Glutamatergic neuron (in vitro differentiated cells): Measurements from ENCODE around the gene ACAP2. TPM values are rescaled to one million over a fixed set of nuclear protein-coding genes. Genes with fewer than 3 reads are reported as not detected.

ENCODE experiments used
- DNase-seq: peaks from one replicate; pipeline ENCODE4 v3.0.0; 2022
- H3K27ac Mint-ChIP-seq: one replicate; pipeline ENCODE4 v1.8.0; 2020; ENCODE audit warnings: mild to moderate bottlenecking, mixed read lengths, inconsistent platforms; ENCODE audit not compliant: unreplicated experiment
- H3K27me3 Mint-ChIP-seq: one replicate; pipeline ENCODE4 v1.8.0; 2020; ENCODE audit warnings: mild to moderate bottlenecking, moderate library complexity, mixed read lengths, inconsistent platforms; ENCODE audit not compliant: unreplicated experiment
- H3K36me3 Mint-ChIP-seq: one replicate; pipeline ENCODE4 v1.8.0; 2020; ENCODE audit warnings: mild to moderate bottlenecking, mixed read lengths, inconsistent platforms; ENCODE audit not compliant: unreplicated experiment
- H3K4me1 Mint-ChIP-seq: one replicate; pipeline ENCODE4 v1.8.0; 2020; ENCODE audit warnings: mild to moderate bottlenecking, low read depth, mixed read lengths, inconsistent platforms; ENCODE audit not compliant: unreplicated experiment
- H3K4me3 Mint-ChIP-seq: one replicate; pipeline ENCODE4 v1.8.0; 2020; ENCODE audit warnings: mild to moderate bottlenecking, mixed read lengths, inconsistent platforms; ENCODE audit not compliant: unreplicated experiment
- H3K9me3 Mint-ChIP-seq: one replicate; pipeline ENCODE4 v1.8.0; 2020; ENCODE audit warnings: mild to moderate bottlenecking, moderate library complexity, mixed read lengths, inconsistent platforms; ENCODE audit not compliant: unreplicated experiment
- total RNA-seq: library from RNA; stranded (reverse); fragmentation: NEBNext Ultra II Directional; extraction: Animal tissue kit (Norgen Biotek cat#: 25700); gene quantifications from one replicate; pipeline ENCODE4 v1.2.1, GENCODE V29; 2021; ENCODE audit not compliant: unreplicated experiment
- TF ChIP-seq, protein P1 (sequence below): fragments of 200-600 bp; sonication (generic); IDR thresholded peaks from one replicate; pipeline ENCODE4 v1.5.0; 2021; ENCODE audit not compliant: partially characterized antibody, unreplicated experiment

ACAP2 gene
- total RNA-seq, 1 donor from 2014 or later, result 60.9 TPM

DNA sequence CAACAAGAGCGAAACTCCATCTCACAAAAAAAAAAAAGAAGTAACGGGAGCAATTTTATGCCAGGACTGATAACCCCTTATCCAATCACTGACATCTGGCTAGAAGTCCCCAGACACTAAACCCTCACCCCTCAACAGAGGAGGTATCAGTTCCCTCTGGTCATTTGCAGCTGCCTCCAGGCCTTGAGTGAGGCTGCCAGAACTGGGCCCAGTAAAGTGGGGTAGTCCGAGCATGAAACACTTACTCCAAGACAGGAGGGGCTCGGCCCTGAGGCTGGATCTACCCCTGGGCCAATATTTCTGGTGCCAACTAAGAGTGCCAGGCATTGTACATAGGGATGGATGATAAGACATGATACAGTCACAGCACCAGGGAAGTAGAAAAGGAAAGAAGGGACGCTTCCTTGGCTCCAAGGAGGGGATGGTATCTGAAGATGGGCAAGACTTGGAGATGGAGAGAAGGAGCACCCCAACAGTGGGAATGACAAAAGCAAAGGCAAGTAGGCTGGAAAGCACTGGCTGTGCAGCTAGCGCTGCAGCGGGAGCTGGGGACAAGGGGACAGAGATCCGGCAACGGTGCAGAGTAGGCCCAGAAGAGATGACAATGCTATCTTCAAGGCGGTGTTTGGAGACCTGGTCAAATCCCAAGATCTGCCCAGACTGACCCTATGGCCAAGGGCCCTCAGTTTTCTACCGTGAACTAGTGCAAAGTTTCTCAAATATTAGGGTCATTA lies 174.1 kb downstream of the ACAP2 start:
- Mint-ChIP-seq H3K27me3 (peaks cover 11% of the 10 kb centered on the region), H3K9me3 (peaks cover 7% of the 10 kb centered on the region), H3K4me1 (peaks cover 28% of the 10 kb centered on the region), H3K4me3 (peak overlapping the region; percentile 3), H3K27ac (no peak overlapping the region), H3K36me3 (no peaks in the 10 kb centered on the region)
- TF ChIP-seq, protein P1, sequence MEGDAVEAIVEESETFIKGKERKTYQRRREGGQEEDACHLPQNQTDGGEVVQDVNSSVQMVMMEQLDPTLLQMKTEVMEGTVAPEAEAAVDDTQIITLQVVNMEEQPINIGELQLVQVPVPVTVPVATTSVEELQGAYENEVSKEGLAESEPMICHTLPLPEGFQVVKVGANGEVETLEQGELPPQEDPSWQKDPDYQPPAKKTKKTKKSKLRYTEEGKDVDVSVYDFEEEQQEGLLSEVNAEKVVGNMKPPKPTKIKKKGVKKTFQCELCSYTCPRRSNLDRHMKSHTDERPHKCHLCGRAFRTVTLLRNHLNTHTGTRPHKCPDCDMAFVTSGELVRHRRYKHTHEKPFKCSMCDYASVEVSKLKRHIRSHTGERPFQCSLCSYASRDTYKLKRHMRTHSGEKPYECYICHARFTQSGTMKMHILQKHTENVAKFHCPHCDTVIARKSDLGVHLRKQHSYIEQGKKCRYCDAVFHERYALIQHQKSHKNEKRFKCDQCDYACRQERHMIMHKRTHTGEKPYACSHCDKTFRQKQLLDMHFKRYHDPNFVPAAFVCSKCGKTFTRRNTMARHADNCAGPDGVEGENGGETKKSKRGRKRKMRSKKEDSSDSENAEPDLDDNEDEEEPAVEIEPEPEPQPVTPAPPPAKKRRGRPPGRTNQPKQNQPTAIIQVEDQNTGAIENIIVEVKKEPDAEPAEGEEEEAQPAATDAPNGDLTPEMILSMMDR, result no peak
- DNase-seq, result no peak

DNA sequence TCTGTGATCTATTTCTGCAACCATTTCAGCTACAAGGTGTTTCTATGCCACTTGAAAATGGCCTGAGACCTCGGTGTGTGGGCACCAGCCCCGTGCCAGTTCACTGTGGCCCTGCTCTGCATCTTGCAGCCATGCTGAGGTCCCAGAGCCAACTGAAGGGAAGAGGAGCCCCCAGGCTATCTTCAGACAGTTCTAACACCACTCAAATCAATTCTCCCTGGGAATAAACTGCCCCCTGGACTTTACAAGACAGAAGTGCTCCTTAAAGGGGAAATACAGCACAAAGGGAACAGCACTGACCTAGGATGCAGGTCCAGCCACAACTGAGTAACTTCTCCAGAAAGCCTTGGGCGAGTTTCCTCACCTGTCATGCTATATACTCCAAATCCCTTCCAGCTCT lies 175.7 kb downstream of the ACAP2 start:
- Mint-ChIP-seq H3K4me3 (no peak overlapping the region), H3K27ac (no peak overlapping the region), H3K9me3 (peaks cover 9% of the 10 kb centered on the region), H3K4me1 (peaks cover 33% of the 10 kb centered on the region), H3K27me3 (peaks cover 11% of the 10 kb centered on the region), H3K36me3 (no peaks in the 10 kb centered on the region)
- no peak for DNase-seq
- TF ChIP-seq, protein P1, result no peak

DNA sequence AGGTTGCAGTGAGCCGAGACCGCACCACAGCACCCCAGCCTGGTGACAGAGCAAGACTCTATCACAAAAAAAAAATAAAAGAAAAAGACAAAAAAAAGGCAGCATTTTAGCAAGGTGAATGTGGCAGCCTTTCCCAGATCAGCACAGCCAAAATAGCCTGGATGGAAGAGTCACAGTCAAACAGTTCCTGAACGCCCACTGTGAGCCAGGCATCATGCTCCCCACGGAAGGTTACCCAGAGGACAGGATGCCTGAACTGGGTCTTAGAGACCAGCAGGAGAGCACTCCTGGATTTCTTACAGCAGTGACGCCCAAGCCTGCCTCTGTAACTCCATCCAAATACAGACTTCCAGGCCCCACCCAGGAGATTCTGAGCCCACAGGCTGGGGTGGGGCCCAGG lies 176.4 kb downstream of the ACAP2 start:
- H3K36me3 Mint-ChIP-seq, result no peaks in the 10 kb centered on the region
- peaks cover 36% of the 10 kb centered on the region for H3K4me1 Mint-ChIP-seq
- DNase-seq, result no peak
- peaks cover 11% of the 10 kb centered on the region for H3K27me3 Mint-ChIP-seq
- H3K4me3 Mint-ChIP-seq, result no peak overlapping the region
- TF ChIP-seq, protein P1, result no peak
- peaks cover 7% of the 10 kb centered on the region for H3K9me3 Mint-ChIP-seq
- no peak overlapping the region for H3K27ac Mint-ChIP-seq

DNA sequence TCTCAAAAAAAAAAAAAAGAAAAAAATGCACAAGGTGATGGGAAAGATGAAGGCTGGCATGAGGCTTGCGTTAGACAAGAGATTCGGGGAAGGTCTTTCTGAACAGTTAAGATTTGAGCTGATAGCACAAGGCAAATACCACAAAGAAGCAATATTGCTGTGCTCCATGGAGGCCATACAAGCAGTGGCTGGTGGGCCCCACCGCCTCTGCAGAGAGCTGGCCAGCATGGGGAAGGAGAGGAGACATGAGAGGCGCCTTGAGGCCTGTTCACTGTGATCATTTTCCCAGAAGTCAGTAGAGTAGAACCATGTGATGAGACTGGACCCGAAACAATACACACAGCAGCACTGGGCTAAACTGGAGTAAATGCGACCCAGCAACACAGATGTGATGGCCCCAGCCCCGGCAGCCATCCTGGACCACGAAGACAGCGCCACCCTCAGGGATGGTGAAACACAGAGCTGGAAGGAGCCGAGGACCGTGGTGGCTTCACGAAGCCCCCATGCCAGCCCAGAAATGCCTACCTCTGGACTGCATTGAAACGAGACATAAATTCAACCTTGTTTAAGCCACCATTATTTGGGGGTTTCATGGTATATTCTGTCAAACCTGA lies 177.3 kb downstream of the ACAP2 start:
- Mint-ChIP-seq H3K4me1 (peaks cover 38% of the 10 kb centered on the region), H3K9me3 (peaks cover 7% of the 10 kb centered on the region), H3K27ac (no peak overlapping the region), H3K27me3 (peaks cover 12% of the 10 kb centered on the region), H3K4me3 (no peak overlapping the region), H3K36me3 (no peaks in the 10 kb centered on the region)
- no peak for DNase-seq
- TF ChIP-seq, protein P1, result no peak

DNA sequence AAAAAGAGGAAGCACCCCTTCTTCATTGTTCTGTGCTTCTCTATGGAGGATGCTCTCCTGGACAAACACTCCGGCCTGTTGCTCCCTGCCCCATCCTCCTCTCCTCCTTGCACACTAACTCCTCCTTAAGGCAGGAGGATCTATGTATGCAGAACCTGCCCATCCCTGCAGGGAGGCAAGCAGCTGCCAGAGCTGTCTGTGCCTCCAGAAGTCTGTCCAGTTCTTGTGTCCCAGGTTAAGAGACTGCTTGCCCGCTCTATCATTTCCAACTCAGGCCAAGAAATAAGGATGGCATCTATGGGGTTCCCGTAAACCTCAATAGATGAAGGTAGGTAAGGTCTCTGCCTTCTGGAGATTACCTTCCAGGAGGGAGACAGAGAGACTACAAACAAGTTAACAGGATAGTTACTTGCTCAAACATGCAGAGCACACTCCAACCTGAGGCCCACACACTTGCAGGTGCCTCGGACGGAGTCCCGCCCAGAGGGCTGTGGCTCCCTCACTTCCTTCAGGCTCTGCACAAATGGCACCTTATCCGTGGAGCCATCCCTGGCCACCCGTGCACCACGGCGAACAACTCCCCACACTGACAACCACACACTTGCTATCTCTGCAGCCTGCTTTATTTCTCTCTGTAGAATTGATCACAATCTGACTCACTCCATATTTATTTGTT lies 178.8 kb downstream of the ACAP2 start:
- H3K4me3 Mint-ChIP-seq, result no peak overlapping the region
- H3K9me3 Mint-ChIP-seq, result peaks cover 1% of the 10 kb centered on the region
- peaks cover 8% of the 10 kb centered on the region for H3K27me3 Mint-ChIP-seq
- no peak for DNase-seq
- TF ChIP-seq, protein P1, result no peak
- no peaks in the 10 kb centered on the region for H3K36me3 Mint-ChIP-seq
- H3K4me1 Mint-ChIP-seq, result peaks cover 33% of the 10 kb centered on the region
- no peak overlapping the region for H3K27ac Mint-ChIP-seq
